BLaER1 (cell line): ENCODE measurements around the gene NDUFA12.

Source experiments
- H3K27ac ChIP-seq: shearing (Covaris generic); formaldehyde crosslinking; 2 replicates; pipeline ENCODE4 v1.8.1; 2022
- H3K27me3 ChIP-seq: shearing (Covaris generic); formaldehyde crosslinking; 2 replicates; pipeline ENCODE4 v1.8.1; 2022
- H3K36me3 ChIP-seq: shearing (Covaris generic); formaldehyde crosslinking; 2 replicates; pipeline ENCODE4 v1.8.1; 2022
- H3K4me1 ChIP-seq: shearing (Covaris generic); formaldehyde crosslinking; 2 replicates; pipeline ENCODE4 v1.8.1; 2022
- H3K4me2 ChIP-seq: shearing (Covaris generic); formaldehyde crosslinking; 2 replicates; pipeline ENCODE4 v1.8.1; 2022
- H3K4me3 ChIP-seq: shearing (Covaris generic); formaldehyde crosslinking; 2 replicates; pipeline ENCODE4 v1.8.1; 2022
- H3K9ac ChIP-seq: shearing (Covaris generic); formaldehyde crosslinking; 2 replicates; pipeline ENCODE4 v1.8.1; 2022
- H3K9me3 ChIP-seq: shearing (Covaris generic); formaldehyde crosslinking; 2 replicates; pipeline ENCODE4 v1.8.1; 2022
- H4K20me1 ChIP-seq: shearing (Covaris generic); formaldehyde crosslinking; 2 replicates; pipeline ENCODE4 v1.8.1; 2022
- Cebpa-rat ChIP-seq: shearing (Covaris generic); IDR thresholded peaks from 2 replicates; pipeline ENCODE4 v1.8.1; 2022

The NDUFA12 gene

DNA sequence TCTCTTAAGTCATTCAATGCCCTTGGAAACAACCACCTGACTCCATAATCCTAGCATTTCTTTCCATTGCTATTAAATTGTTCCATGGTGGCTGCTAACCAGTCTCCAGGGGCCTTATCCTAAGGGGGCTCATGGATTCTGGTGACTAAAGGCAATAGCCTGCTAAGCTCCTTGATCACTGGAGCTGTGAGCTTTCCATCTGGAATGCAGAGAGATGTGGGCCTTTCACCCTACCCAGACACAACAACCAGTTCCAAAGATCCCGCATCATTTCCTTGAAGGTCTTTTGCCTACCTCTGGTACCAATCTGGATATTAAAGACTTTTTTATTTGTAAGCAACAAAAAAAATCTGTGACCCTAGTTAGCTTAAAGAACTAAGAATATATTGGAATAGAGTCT, 32.9 kb downstream of the NDUFA12 start:
- H3K4me1 ChIP-seq: peaks cover 18% of the 10 kb centered on the region
- H3K9ac ChIP-seq: no peak overlapping the region
- H3K4me3 ChIP-seq: no peak overlapping the region
- H3K27me3 ChIP-seq: no peaks in the 10 kb centered on the region
- H3K36me3 ChIP-seq: peaks cover 44% of the 10 kb centered on the region
- TF ChIP-seq Cebpa-rat: no peak
- H4K20me1 ChIP-seq: no peaks in the 10 kb centered on the region
- no peaks in the 10 kb centered on the region for H3K9me3 ChIP-seq
- no peak overlapping the region for H3K27ac ChIP-seq
- H3K4me2 ChIP-seq: no peak overlapping the region

DNA sequence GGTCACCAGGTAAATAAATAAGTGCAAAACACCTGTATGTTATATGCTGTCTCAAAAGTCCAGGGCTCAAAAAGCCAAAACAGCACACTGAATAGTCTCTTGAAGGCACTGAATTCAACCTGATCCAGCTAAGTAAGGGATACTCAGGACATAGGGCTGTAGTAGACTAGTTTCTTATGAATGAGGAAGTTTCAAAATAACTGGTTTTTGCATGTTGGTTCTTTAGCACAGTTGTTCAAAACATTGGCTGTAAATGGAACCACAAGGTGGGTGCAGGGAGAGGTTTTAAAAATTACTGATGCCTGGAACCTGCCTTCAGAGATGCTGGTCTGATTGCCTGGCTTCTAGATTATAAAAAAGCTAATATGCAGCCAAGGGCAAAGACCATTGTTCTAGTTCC, 34.1 kb downstream of the NDUFA12 start:
- no peak overlapping the region for H3K27ac ChIP-seq
- H4K20me1 ChIP-seq: no peaks in the 10 kb centered on the region
- H3K9me3 ChIP-seq: no peaks in the 10 kb centered on the region
- H3K4me1 ChIP-seq: peaks cover 18% of the 10 kb centered on the region
- H3K27me3 ChIP-seq: no peaks in the 10 kb centered on the region
- no peak overlapping the region for H3K4me3 ChIP-seq
- H3K4me2 ChIP-seq: no peak overlapping the region
- no peak overlapping the region for H3K9ac ChIP-seq
- peaks cover 41% of the 10 kb centered on the region for H3K36me3 ChIP-seq
- no peak for TF ChIP-seq Cebpa-rat

DNA sequence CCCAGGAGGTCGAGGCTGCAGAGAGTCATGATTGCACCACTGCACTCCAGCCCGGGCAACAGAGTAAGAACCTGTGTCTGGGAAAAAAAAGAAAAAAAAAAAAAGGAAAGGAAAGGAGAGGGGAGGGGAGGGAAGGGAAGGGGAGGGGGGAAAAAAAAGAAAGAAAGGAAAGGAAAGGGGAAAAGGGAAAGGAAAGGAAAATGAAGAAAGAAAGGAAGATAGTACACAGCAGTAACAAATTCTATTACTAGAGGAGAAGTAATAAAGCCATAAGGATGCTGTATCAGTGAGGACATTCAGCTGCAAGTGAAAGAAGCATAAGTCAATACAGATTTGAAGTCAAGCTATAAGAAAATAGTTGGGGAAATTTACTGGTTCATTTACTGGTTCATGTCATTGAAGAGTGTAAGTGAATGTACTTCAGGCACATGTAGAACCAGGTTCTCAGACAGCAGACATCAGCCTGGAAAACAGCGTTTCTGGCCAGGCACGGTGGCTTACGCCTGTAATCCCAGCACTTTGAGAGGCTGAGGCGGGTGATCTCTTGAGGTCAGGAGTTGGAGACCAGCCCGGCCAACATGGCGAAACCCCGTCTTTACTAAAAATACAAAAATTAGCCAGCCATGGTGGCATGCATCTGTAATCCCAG, 37.4 kb downstream of the NDUFA12 start:
- Histone ChIP-seq H3K9ac (no peak overlapping the region), H3K4me3 (no peak overlapping the region), H4K20me1 (no peaks in the 10 kb centered on the region), H3K4me2 (no peak overlapping the region), H3K36me3 (peaks cover 15% of the 10 kb centered on the region), H3K4me1 (peaks cover 18% of the 10 kb centered on the region), H3K9me3 (no peaks in the 10 kb centered on the region), H3K27me3 (no peaks in the 10 kb centered on the region), H3K27ac (no peak overlapping the region)
- TF ChIP-seq Cebpa-rat: no peak

GRCh38 chr12:94963649-94964048, 39.8 kb downstream of the NDUFA12 start:
- Histone ChIP-seq H3K4me3 (no peak overlapping the region), H4K20me1 (no peaks in the 10 kb centered on the region)
- no peak for TF ChIP-seq Cebpa-rat

DNA sequence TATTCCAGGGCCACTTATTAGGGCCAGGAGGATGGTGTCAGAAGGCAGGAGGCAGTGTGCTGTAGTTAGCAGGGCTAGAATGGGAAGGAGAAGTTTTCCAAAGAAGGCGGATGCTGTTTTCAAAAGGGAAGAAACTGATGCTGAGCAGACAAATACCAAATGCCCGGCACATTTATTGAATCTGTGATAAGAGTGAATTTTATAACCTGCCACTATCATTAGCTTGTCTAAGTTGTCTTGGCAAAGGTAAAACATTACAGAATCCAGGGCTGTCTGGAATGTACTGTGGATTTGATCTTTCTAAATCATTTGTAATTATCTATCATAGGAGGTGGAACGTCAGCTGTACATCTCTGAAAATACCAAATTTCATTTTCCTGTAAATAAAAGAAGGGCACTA, 40.8 kb downstream of the NDUFA12 start:
- no peak for TF ChIP-seq Cebpa-rat
- H4K20me1 ChIP-seq: no peaks in the 10 kb centered on the region
- no peaks in the 10 kb centered on the region for H3K36me3 ChIP-seq
- no peak overlapping the region for H3K4me2 ChIP-seq
- H3K4me3 ChIP-seq: no peak overlapping the region
- H3K4me1 ChIP-seq: peaks cover 13% of the 10 kb centered on the region
- no peaks in the 10 kb centered on the region for H3K9me3 ChIP-seq
- H3K27ac ChIP-seq: no peak overlapping the region
- no peak overlapping the region for H3K9ac ChIP-seq
- no peaks in the 10 kb centered on the region for H3K27me3 ChIP-seq

More at GRCh38 chr12:94963649-94964048, 39.8 kb downstream of the NDUFA12 start:
- H3K9ac ChIP-seq: no peak overlapping the region
- no peaks in the 10 kb centered on the region for H3K36me3 ChIP-seq
- peaks cover 18% of the 10 kb centered on the region for H3K4me1 ChIP-seq
- H3K27ac ChIP-seq: no peak overlapping the region
- no peak overlapping the region for H3K4me2 ChIP-seq
- no peaks in the 10 kb centered on the region for H3K27me3 ChIP-seq
- H3K9me3 ChIP-seq: no peaks in the 10 kb centered on the region

- Histone ChIP-seq H3K4me3 (no peak overlapping the region), H3K4me2 (no peak overlapping the region), H4K20me1 (no peaks in the 10 kb centered on the region), H3K27ac (no peak overlapping the region), H3K4me1 (peaks cover 6% of the 10 kb centered on the region), H3K9me3 (no peaks in the 10 kb centered on the region), H3K9ac (no peak overlapping the region), H3K36me3 (no peaks in the 10 kb centered on the region), H3K27me3 (no peaks in the 10 kb centered on the region)
- TF ChIP-seq Cebpa-rat: no peak
Observed at GRCh38 chr12:94961911-94962310, 41.6 kb downstream of the NDUFA12 start.

DNA sequence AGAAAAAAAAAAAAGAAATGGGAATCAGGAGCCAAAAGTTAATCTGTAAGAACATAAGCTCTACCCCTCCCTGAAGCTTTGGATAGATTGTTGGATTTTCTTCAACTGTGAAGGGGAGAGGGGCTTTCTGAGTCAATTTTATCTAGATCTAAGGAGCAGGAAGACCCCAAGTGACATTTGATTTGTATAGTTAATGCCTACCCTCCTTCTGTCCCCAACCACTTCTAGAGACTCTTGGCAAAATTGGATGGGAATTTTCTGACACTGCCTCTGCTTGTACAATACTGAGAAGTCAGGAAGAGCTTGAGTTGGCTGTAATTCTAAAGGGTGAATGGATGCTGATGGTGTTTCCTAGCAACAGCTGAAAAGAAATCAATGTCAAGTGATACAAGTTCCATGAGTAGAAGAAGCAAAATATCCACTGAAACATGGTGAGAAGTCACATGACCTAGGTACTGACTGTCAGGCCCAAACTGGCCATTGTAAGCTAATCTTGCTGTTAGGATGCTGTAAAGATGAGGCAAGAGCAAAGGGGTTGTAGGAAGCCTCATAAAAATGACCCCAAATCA, 42.2 kb downstream of the NDUFA12 start:
- TF ChIP-seq Cebpa-rat: no peak
- no peak overlapping the region for H3K9ac ChIP-seq
- no peak overlapping the region for H3K4me2 ChIP-seq
- no peak overlapping the region for H3K27ac ChIP-seq
- H4K20me1 ChIP-seq: no peaks in the 10 kb centered on the region
- no peaks in the 10 kb centered on the region for H3K36me3 ChIP-seq
- no peak overlapping the region for H3K4me3 ChIP-seq
- 0 out of 2 replicates have a peak, but pooled peaks cover under 1% of the 10 kb centered on the region for H3K4me1 ChIP-seq
- H3K27me3 ChIP-seq: no peaks in the 10 kb centered on the region
- no peaks in the 10 kb centered on the region for H3K9me3 ChIP-seq

DNA sequence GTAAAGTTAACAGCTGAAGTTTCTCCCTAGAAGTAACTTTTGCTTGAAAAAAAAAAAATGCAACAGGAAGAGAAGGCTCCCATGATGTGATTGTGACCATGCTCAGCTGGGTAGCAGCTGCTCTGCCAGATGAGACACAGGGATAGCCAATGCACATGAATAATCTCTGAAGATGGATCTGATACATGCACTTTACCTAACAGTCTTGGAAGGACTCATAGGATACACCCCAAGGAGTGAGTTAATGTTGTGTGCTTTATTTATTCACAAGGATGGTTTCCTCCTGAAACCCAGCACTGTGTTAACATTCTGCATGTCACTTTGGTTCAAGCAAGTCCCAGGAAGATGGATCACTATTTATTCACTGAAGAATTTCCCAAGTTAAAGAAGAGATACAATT, 46.5 kb downstream of the NDUFA12 start:
- Histone ChIP-seq H3K27me3 (no peaks in the 10 kb centered on the region), H3K36me3 (no peaks in the 10 kb centered on the region), H4K20me1 (no peaks in the 10 kb centered on the region), H3K9ac (no peak overlapping the region), H3K4me2 (no peak overlapping the region), H3K4me1 (no peaks in the 10 kb centered on the region), H3K9me3 (no peaks in the 10 kb centered on the region), H3K4me3 (no peak overlapping the region), H3K27ac (no peak overlapping the region)
- no peak for TF ChIP-seq Cebpa-rat

GRCh38 chr12:94954948-94955592, 48.4 kb downstream of the NDUFA12 start:
- Histone ChIP-seq H3K4me1 (no peaks in the 10 kb centered on the region), H3K27me3 (no peaks in the 10 kb centered on the region), H3K9ac (no peak overlapping the region), H3K27ac (no peak overlapping the region), H3K36me3 (no peaks in the 10 kb centered on the region), H3K4me2 (no peak overlapping the region), H3K9me3 (no peaks in the 10 kb centered on the region), H4K20me1 (no peaks in the 10 kb centered on the region), H3K4me3 (no peak overlapping the region)
- no peak for TF ChIP-seq Cebpa-rat

DNA sequence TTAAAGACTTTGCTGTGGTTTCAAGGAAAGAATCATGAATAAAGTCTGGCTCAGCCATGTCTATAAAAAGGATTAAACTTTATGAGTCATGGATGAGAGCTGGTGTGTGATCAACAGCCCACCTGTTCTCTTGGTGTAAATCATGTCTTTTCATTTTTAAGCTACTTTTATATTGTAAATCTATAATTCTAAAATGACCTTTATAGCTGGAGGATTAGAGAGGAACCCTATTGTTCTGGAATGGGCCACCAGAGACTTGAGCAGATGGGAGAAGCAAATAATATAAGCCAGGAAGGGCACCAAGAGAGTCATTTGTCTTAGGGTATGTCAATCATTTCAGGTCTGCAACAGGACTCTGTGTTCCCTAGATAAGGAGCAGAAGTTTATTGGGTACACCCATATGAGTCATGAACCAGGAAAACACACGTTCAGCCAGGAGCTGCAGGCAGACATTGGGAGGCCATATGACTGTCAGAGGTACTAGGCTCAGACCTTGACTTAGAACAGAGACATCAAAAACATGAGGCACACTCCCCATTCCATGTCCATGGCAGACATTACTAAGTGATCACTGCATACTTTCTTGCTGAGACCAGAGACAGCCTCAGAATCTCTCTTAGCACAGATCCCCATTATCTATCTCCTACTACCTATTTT, 49.3 kb downstream of the NDUFA12 start:
- Histone ChIP-seq H3K9me3 (no peaks in the 10 kb centered on the region), H3K4me3 (no peak overlapping the region), H3K36me3 (no peaks in the 10 kb centered on the region), H3K4me1 (no peaks in the 10 kb centered on the region), H3K27me3 (no peaks in the 10 kb centered on the region), H4K20me1 (no peaks in the 10 kb centered on the region), H3K4me2 (no peak overlapping the region), H3K27ac (no peak overlapping the region), H3K9ac (no peak overlapping the region)
- no peak for TF ChIP-seq Cebpa-rat
